ENCODE data around the gene RHOT1. TPM values are rescaled to one million over a fixed set of nuclear protein-coding genes. Genes with fewer than 3 reads are reported as not detected.
"Not testable (repeated sequence)": the region's sequence is repeated elsewhere in the genome, so short reads cannot be mapped to it uniquely, and the experiment has no call there.

RHOT1 gene
- total RNA-seq, 1 experiment from 2014 or later = 28.5 TPM

GRCh38 chr17:32159586-32160438, 17.5 kb downstream of the RHOT1 start:
- DNase-seq (ENCODE audit: low read depth) = no peak

DNA sequence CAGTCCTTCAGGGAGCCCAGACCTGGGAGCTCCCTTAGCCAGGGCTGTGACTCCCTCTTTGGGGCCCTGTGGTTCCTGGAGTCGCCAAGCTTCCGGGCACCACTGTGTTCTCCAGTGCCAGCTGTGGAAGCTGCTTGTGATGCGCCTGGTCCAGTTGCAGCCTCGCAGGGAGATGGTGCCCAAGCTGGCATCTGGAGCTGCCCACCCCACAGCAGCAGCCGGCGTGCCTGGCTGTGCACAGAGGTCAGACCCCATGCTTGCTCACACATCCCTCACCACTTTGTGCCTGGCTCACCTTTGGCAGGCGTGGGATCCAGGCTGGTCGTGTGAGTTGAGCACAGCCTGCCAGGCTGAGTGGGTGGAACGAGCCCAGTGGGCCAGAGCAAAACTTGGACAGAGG, 18.2 kb downstream of the RHOT1 start:
- no peak for DNase-seq (ENCODE audit: low read depth)

DNA sequence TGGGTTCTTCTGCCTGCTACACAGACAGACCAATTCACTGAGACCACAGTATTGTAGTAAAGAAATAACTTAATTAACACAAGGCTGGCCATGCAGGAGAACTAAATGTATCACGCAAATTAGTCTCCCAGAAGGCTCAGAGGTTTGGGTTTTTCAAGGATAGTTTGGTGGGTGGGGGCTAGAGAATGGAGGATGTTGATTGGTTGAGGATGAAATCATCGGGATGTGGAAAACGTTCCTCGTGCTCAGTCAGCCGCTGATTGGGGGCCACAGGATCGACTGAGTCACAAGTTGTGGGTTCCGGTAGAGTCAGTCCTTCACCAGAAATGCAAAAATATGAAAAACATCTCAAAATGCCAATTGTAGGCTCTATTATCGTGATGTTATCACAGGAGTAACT, 18.7 kb downstream of the RHOT1 start:
- no peak for DNase-seq (ENCODE audit: low read depth)

DNA sequence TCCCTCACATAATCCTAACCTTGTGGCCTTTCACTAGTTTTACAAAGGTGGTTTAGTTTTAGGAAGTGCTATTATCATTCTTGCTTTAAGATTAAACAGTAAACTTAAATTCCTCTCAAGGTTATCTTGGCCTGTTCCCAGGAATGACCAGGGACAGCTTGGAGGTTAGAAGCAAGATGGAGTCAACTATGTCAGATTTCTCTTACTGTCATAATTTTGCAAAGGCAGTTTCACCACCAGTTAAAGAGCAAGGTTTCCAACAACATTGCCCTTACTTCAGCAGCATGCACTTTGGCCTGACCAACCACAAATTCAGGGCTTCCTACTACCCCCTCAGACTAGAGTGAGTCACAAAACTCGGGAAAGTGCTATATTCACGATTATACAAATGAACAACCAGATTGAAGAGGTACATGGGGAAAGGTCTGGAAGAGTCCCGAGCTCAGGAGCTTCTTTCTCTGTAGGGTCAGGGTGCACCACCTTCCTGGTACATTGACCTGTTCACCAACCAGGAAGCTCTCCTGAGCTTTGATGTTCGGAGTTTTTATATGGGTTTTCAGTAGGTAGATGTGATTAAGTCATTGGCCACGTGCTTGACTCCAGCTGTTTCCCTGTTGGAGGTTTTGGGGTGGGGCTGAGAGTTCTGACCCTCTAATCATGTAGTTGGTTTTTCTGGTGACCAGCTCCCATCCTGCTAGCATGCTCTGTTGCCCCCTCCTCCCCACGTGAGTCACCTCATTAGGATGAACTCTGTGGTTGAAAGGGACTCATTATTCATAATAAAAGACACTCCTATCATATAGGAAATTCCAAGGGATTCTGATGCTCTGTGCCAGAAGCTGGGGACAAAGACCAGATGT, 19.4 kb downstream of the RHOT1 start:
- peak; percentile 96 for DNase-seq (ENCODE audit: low read depth)

DNA sequence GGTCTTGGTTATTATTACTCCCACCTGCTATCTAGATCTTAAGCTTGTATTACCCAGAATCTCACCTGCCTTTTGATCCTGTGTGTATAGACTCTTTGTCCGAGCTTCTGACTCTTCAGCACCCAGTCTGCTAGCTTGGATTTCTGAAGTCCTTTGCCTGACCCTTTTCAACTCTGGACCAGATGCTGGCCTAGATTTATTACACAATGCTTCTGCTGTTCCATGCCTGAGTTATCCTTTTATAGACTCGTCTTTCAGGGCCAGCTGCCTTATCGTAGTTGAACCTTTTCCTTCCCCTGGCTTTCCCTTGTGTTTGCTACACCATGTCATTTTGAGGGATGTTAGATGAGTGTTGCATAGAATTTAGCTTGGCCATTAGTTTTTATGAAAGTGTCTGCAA, 32.6 kb downstream of the RHOT1 start:
- DNase-seq (ENCODE audit: low read depth) = no peak

DNA sequence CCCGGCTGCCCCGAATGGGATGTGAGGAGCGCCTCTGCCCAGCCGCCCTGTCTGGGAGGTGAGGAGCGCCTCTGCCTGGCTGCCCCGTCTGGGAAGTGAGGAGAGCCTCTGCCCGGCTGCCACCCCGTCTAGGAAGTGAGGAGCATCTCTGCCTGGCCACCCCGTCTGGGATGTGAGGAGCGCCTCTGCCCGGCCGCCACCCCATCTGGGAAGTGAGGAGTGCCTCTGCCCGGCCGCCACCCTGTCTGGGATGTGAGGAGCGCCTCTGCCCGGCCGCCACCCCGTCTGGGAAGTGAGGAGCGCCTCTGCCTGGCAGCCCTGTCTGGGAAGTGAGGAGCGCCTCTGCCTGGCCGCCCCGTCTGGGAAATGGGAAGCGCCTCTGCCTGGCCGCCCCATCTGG, 36.4 kb downstream of the RHOT1 start:
- DNase-seq (ENCODE audit: low read depth) = not testable (repeated sequence)

DNA sequence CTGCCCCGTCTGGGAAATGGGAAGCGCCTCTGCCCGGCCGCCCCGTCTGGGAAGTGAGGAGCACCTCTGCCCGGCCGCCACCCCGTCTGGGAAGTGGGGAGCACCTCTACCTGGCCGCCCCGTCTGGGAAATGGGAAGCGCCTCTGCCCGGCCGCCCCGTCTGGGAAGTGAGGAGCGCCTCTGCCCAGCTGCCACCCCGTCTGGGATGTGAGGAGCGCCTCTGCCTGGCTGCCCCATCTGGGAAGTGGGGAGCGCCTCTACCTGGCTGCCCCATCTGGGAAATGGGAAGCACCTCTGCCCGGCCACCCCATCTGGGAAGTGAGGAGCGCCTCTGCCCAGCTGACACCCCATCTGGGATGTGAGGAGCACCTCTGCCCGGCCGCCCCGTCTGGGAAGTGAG, 36.8 kb downstream of the RHOT1 start:
- DNase-seq (ENCODE audit: low read depth) = not testable (repeated sequence)

GRCh38 chr17:32179526-32179925, 37.2 kb downstream of the RHOT1 start:
- DNase-seq (ENCODE audit: low read depth) = not testable (repeated sequence)

GRCh38 chr17:32180262-32180661, 38.0 kb downstream of the RHOT1 start:
- not testable (repeated sequence) for DNase-seq (ENCODE audit: low read depth)

DNA sequence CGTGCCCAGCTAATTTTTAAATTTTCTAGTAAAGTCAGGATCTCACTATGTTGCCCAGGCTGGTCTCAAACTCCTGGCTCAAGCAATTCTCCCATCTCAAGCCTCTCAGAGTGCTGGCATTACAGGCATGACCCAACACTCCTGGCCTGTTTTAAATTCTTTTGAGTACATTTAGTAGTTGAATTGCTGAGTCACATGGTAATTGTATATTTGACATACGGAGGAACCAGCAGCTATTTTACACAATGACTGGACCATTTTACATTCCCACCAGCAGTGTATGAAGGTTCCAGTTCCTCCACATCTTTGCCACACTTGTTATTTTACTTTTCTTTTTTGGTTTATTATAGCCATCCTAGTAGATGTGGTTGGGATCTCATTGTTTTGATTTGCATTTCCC, 43.6 kb downstream of the RHOT1 start:
- no peak for DNase-seq (ENCODE audit: low read depth)

GRCh38 chr17:32187271-32187670, 45.0 kb downstream of the RHOT1 start:
- DNase-seq (ENCODE audit: low read depth) = no peak

DNA sequence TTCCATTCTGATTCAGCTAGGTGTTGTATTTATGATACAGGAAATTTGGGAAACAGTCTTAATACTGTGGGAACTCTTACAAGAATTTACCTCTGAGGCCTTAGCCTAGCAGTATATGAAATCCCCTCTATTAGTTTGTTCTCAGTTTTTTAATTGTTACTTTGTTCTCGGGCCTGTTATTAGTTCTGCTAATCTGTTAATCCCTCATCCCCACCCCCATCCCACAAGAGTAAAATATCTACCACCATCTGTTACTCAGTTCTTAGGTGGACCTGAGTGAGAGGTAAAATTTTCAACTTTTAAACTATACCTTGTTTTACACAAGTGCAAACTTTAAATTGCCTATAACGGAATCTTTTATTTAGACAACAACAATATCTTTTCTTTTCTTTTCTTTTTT, 47.0 kb downstream of the RHOT1 start:
- DNase-seq (ENCODE audit: low read depth) = no peak

- peak; percentile 47 for DNase-seq (ENCODE audit: low read depth)
These were observed 49.0 kb downstream of the RHOT1 start for GRCh38 chr17:32191306-32191705.

- DNase-seq (ENCODE audit: low read depth) = peak; percentile 68
These were observed 50.1 kb downstream of the RHOT1 start for GRCh38 chr17:32192379-32192778.

- DNase-seq (ENCODE audit: low read depth) = no peak
These were observed 55.7 kb downstream of the RHOT1 start for GRCh38 chr17:32197987-32198386.

DNA sequence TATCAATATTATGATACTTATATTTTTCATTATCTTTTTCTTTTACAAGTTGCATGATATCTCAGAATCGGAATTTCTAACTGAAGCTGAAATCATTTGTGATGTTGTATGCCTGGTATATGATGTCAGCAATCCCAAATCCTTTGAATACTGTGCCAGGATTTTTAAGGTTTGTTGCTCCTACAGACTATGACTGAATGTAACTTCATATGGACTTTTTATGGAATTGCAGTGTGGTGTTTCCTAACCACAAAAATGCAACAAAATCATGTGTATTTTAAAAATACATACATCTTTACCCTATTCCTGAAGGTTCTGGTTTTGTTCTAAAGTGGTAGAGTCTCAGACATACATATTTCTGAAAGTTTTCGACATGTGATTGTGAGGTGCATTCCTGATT, 64.6 kb downstream of the RHOT1 start:
- no peak for DNase-seq (ENCODE audit: low read depth)

DNA sequence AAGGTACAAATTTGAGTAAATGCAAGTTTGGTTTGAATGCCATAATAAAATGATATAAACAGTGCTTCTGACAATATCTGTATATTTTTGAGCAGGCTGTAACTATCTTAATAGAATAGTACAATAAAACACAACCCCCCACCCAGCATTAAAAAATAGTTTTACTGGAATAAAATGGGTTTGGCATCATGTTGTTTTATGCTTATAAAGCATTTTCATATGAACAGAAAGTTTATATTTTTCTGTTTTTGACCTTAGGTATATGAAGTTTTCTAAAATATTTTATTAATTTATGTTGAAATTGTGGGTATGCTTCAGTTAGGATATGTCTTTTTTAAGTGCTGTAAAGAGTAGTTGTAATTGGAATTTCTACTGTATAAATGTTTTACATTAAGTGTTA, 66.1 kb downstream of the RHOT1 start:
- DNase-seq (ENCODE audit: low read depth) = no peak

- no peak for DNase-seq (ENCODE audit: low read depth)
These were observed 67.3 kb downstream of the RHOT1 start for GRCh38 chr17:32209608-32210007.

DNA sequence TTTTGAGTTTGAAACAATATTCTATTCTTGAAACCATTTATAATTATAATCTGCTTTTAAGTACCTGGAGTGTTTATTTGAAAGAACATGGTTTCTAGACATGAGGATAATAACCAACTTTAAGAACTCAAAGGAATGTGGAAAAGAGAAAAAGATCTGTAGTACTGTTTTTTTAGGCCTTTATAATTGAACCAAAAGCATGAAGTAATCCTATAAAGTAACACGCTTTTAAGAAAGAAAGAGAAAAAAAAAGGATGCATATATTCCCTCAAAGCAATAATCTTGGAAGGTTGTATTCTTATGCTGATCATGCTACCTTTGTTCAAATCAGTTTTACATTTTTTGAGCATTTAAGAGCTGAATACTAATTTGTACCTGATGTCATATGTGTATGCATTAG, 69.4 kb downstream of the RHOT1 start:
- no peak for DNase-seq (ENCODE audit: low read depth)

DNA sequence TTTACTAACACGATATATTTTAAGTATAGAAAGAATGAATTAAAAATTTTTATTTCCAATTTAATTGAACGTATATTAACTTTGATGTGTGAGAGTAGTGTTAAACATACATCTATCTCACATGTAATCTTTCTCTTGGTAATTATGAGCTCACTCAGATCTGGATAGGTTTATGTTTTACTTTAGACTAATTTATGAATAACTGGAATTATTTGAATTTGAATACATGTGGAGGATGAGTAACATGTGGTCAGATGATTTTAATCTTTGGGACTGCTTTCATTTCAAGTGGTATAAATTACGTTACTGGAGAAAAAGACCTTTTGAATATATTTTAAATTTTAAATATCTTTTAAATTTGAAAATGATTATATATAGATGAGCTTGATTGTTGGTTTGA, 73.4 kb downstream of the RHOT1 start:
- no peak for DNase-seq (ENCODE audit: low read depth)

DNA sequence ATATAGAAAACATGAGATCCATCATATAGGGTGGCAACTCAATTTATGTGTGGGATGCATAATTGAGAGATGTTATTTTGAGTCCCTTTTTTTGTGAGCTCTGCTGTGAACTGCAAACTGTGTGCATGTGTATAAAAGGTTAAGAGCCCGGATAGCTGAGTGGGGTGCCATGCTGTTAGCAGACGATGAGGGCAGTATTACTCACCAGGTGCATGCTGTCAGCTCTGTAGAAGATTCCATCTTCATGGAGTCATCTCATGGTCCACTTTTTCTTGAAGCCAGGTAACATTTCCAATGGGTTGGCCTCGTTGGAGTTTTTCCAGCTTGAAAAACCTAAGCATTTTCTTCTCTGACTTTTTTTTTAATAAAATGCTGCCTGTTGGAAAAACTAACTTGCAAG, 80.3 kb downstream of the RHOT1 start:
- DNase-seq (ENCODE audit: low read depth) = no peak

GRCh38 chr17:32223703-32224102, 81.4 kb downstream of the RHOT1 start:
- DNase-seq (ENCODE audit: low read depth) = no peak

DNA sequence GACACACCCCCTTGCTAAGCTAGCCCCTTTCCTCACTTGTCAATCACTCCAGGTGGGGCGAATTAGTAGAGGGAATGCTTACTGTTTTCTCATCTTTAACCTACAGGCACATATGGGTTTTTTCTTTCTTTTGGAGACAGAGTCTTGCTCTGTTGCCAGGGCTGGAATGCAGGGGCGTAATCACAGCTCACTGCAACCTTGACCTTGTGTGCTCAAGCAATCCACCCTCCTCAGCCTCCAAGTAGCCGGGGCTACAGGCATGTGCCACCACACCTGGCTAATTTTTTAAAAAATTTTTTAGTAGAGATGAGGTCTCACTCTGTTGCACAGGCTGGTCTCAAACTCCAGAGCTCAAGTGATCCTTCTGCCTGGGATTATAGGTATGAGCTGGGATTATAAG, 84.6 kb downstream of the RHOT1 start:
- DNase-seq (ENCODE audit: low read depth) = no peak
